Peyer's patch (tissue), 4 donors: ENCODE results near the gene ZNF521.

Experiments used
- CTCF ChIP-seq, 6 experiments: fragments of 450-650 bp in 4 of 6; fragments of 200-600 bp in 2 of 6; sonication (generic) in 1 of 6; IDR thresholded peaks; one replicate each; pipeline ENCODE4 v1.5.1; 2017 to 2019; ENCODE audit warnings: antibody characterized with exemption in 6 of 6, mild to moderate bottlenecking in 3 of 6, moderate library complexity in 1 of 6
- POLR2A ChIP-seq, 2 donors: fragments of 450-650 bp; IDR thresholded peaks; one replicate each; pipeline ENCODE4 v1.5.1; 2017; ENCODE audit warnings: antibody characterized with exemption in 2 of 2, mild to moderate bottlenecking in 2 of 2, moderate library complexity in 2 of 2

DNA sequence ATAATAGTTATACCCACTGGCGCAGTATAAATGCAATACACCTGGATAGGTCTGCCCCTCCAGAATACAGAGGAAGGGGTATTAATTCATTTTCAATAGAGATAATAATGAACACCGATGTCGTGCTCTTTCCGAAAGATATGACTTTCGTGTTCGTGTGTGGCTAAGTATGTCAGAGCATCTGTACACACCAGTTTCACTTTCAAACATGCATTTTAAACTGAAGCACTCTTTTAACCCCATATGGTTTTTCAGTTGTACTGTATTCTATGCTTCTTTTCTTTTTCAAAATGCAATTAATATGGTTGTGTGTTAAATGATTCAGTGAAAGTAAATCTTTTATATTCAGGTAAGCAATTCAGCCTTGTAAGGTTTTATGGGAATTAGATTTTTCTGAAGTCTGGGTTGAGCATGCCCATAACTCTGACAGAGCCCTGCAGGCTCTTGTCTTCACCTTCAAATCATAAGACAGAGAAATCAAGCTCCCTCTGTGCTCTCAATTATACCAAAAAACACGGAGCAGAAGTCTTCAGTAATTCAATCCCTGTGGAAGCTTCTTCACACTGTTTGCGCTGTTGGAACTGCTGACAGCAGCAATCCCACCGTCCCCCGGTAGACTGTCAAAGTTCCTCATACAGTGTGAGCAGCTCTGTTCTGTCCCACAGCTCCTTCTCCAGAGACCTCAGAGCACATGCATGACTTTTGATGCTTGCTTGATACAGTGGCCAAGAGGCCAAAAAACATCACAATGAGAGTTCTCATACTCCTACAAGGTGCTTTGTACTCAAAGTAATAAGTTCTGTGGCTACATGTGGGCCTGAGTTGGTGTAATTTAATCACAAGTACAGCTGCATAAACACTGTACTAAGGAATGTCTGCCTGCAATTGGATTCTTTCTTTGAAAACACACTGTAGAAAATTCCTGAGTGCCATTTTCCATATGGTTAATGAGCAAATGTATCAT, 186.8 kb downstream of the ZNF521 start:
- no peak for TF ChIP-seq CTCF (IDR thresholded peaks at IDR 0.05)
- TF ChIP-seq POLR2A (IDR thresholded peaks at IDR 0.05) = no peak
